Smooth muscle cell (in vitro differentiated cells): ENCODE measurements around the gene CUX1. TPM values are rescaled to one million over a fixed set of nuclear protein-coding genes. Genes with fewer than 3 reads are reported as not detected.

Source experiments
- DNase-seq: peaks from one replicate; lab custom pipeline; 2025; ENCODE audit not compliant: unreplicated experiment; lab: John Stamatoyannopoulos, UW
- H2AFZ ChIP-seq: fragments of 200-600 bp; sonication (generic); 2 replicates; pipeline ENCODE4 v1.6.0; 2016; ENCODE audit warnings: antibody characterized with exemption, low read depth, mild to moderate bottlenecking
- H3F3A ChIP-seq: fragments of 200-600 bp; sonication (generic); 2 replicates; pipeline ENCODE4 v1.6.0; 2017; ENCODE audit warnings: antibody characterized with exemption, low read depth
- H3K27ac ChIP-seq: fragments of 200-600 bp; sonication (generic); 2 replicates; pipeline ENCODE4 v1.5.1; 2016; ENCODE audit warnings: low read depth, mild to moderate bottlenecking
- H3K27me3 ChIP-seq: fragments of 200-600 bp; sonication (generic); 2 replicates; pipeline ENCODE4 v1.6.1; 2016; ENCODE audit warnings: low read depth, mild to moderate bottlenecking
- H3K36me3 ChIP-seq: fragments of 200-600 bp; sonication (generic); 2 replicates; pipeline ENCODE4 v1.5.1; 2016; ENCODE audit warnings: low read depth
- H3K4me1 ChIP-seq: fragments of 200-600 bp; sonication (generic); 2 replicates; pipeline ENCODE4 v1.5.1; 2016; ENCODE audit warnings: low read depth
- H3K4me2 ChIP-seq: fragments of 200-600 bp; sonication (generic); 2 replicates; pipeline ENCODE4 v1.6.0; 2016; ENCODE audit warnings: mild to moderate bottlenecking
- H3K4me3 ChIP-seq: fragments of 200-600 bp; sonication (generic); 2 replicates; pipeline ENCODE4 v1.5.1; 2016; ENCODE audit warnings: mild to moderate bottlenecking
- H3K79me2 ChIP-seq: fragments of 200-600 bp; sonication (generic); 2 replicates; pipeline ENCODE4 v1.6.0; 2016; ENCODE audit warnings: low read depth, mild to moderate bottlenecking
- H3K9ac ChIP-seq: fragments of 200-600 bp; sonication (generic); 2 replicates; pipeline ENCODE4 v1.6.0; 2016; ENCODE audit warnings: low read depth
- H3K9me3 ChIP-seq: fragments of 200-600 bp; sonication (generic); replicated peaks from 2 replicates; pipeline ENCODE4 v1.5.1; 2016; ENCODE audit warnings: low read depth
- H4K20me1 ChIP-seq: fragments of 200-600 bp; sonication (generic); 2 replicates; pipeline ENCODE4 v1.6.0; 2016; ENCODE audit warnings: low read depth
- WGBS: methylation state at CpG from one replicate; pipeline ENCODE4 v1.1.7; 2016; ENCODE audit warnings: low lambda C conversion rate; 5-methylcytosine and 5-hydroxymethylcytosine counted together
- polyA plus RNA-seq: library from polyadenylated mRNA; unstranded; fragments of >200 nt; fragmentation: Nextera tagmentation; extraction: Ambion mirVana; gene quantifications from 2 replicates; pipeline ENCODE4 v1.2.1, GENCODE V29; 2016
- total RNA-seq: library from RNA; depleted of rRNA; stranded (reverse); fragments of >200 nt; gene quantifications from 2 replicates; pipeline ENCODE4 v1.2.3, GENCODE V29; 2014
- TF ChIP-seq, protein P1 (sequence below): fragments of 200-600 bp; sonication (generic); IDR thresholded peaks from 2 replicates; pipeline ENCODE4 v1.5.1; 2017; ENCODE audit warnings: borderline replicate concordance, mild to moderate bottlenecking, antibody characterized with exemption; ENCODE audit not compliant: insufficient read depth, poor library complexity, severe bottlenecking

Gene CUX1
- total and polyA plus RNA-seq, 2 experiments from 2014 or later: 56.3 to 78.4 TPM

DNA sequence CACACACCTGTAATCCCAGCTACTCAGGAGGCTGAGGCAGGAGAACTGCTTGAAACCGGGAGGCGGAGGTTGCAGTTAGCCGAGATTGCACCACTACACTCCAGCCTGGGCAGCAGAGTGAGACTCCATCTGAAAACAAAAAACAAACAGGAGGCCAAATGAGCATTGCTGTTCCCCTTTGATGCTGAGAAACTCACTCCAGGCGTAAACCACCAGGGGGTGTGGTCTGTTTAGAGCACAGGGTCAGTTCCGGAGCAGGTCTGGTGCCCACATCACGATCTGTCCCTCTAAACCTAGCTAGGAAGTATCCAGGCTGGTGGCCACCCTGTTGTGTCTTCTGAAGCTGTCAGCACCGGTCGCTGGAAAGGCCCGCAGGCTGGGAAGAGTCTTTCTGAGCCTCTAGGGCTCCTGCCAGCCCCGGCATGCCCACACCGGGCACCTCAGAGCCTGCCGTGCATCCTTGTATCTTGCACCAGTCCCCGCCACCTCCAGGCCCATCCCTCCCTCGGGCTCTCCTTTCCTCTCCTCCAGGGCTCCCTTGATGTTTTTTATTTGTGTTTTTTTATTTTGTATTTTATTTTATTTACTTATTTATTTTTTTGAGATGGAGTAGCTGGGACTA lies 402.9 kb downstream of the CUX1 start:
- Histone ChIP-seq H3K9me3 (no peaks in the 10 kb centered on the region), H3K36me3 (no peaks in the 10 kb centered on the region), H3K4me3 (no peak overlapping the region), H3K27me3 (no peaks in the 10 kb centered on the region), H3K4me2 (no peak overlapping the region), H2AFZ (no peak overlapping the region), H4K20me1 (peaks cover 43% of the 10 kb centered on the region), H3K79me2 (peaks cover 12% of the 10 kb centered on the region), H3K4me1 (no peaks in the 10 kb centered on the region), H3K27ac (peak overlapping the region; percentile 77), H3K9ac (no peak overlapping the region), H3F3A (peaks cover 7% of the 10 kb centered on the region)
- 97% methylated on average over 14 of the region's 14 CpGs for WGBS
- no peak for DNase-seq
- TF ChIP-seq, protein P1, sequence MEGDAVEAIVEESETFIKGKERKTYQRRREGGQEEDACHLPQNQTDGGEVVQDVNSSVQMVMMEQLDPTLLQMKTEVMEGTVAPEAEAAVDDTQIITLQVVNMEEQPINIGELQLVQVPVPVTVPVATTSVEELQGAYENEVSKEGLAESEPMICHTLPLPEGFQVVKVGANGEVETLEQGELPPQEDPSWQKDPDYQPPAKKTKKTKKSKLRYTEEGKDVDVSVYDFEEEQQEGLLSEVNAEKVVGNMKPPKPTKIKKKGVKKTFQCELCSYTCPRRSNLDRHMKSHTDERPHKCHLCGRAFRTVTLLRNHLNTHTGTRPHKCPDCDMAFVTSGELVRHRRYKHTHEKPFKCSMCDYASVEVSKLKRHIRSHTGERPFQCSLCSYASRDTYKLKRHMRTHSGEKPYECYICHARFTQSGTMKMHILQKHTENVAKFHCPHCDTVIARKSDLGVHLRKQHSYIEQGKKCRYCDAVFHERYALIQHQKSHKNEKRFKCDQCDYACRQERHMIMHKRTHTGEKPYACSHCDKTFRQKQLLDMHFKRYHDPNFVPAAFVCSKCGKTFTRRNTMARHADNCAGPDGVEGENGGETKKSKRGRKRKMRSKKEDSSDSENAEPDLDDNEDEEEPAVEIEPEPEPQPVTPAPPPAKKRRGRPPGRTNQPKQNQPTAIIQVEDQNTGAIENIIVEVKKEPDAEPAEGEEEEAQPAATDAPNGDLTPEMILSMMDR: no peak

DNA sequence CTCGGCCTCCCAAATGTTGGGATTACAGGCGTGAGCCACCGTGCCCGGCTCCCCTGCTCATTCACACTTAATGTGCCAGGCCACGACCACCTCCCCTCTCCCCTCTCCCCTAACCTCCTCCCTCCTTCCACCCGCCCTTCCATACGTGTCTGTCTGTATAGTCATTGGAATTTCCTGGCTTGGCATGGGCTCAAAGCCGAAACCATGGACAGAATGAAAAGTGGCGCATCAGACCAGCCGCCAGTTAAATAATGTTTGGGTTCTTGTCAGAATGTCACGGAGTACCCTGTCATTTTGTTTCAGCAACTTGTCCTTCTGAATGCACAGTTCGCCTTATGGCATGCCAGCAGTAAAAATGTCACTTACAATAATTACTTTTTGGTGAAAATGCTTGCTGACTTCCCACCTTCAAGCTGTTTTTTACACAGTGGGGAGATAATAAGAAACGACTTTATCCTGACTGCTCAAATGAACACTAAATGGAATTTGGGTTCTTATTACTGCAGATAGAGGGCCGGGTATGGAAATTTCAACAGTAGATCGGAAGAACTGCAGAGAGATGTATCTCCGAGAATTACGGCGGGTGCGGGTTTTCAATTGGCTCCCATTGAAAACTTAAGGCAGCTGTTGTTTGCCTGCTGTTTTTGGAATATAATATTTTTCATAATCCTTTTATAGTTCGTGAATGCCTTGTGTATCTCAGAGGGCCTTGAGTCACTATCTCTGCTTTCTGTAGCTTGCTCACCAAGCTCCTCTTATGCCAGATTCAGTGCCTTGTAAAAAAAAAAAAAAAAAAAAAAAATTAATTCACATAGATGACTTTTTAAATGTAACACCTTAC lies 403.8 kb downstream of the CUX1 start:
- Histone ChIP-seq H3K4me1 (no peaks in the 10 kb centered on the region), H3F3A (peaks cover 7% of the 10 kb centered on the region), H3K27ac (peak overlapping the region; percentile 77), H3K9ac (no peak overlapping the region), H2AFZ (no peak overlapping the region), H3K4me3 (no peak overlapping the region), H3K36me3 (no peaks in the 10 kb centered on the region), H3K79me2 (peaks cover 12% of the 10 kb centered on the region), H3K27me3 (no peaks in the 10 kb centered on the region), H3K9me3 (no peaks in the 10 kb centered on the region), H4K20me1 (peaks cover 52% of the 10 kb centered on the region), H3K4me2 (peak overlapping the region; percentile 71)
- WGBS: 75% methylated on average over 20 of the region's 20 CpGs
- TF ChIP-seq, protein P1: no peak
- DNase-seq: no peak

DNA sequence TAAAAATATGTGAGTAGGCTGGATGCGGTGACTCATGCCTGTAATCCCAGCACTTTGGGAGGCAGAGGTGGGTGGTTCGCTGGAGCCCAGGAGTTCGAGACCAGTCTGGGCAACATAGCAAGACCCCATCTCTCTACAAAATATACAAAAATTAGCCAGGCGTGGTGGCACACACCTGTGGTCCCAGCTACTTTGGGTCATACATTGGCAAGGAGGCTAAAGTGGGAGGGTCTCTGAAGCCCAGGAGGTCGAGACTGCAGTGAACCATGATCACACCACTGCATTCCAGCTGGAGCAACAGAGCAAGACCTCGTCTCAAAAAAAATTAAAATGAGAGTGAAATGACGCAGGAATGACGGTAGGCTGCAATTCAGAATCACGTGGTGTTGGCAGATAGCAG lies 404.5 kb downstream of the CUX1 start:
- H3K4me3 ChIP-seq: no peak overlapping the region
- WGBS: 93% methylated on average over 9 of the region's 9 CpGs
- TF ChIP-seq, protein P1: no peak
- H3F3A ChIP-seq: peaks cover 7% of the 10 kb centered on the region
- H2AFZ ChIP-seq: no peak overlapping the region
- H3K9me3 ChIP-seq: no peaks in the 10 kb centered on the region
- no peak overlapping the region for H3K9ac ChIP-seq
- no peaks in the 10 kb centered on the region for H3K36me3 ChIP-seq
- H3K27me3 ChIP-seq: no peaks in the 10 kb centered on the region
- H4K20me1 ChIP-seq: peaks cover 51% of the 10 kb centered on the region
- H3K79me2 ChIP-seq: peaks cover 12% of the 10 kb centered on the region
- peak overlapping the region; percentile 12 for H3K4me2 ChIP-seq
- H3K4me1 ChIP-seq: no peaks in the 10 kb centered on the region
- DNase-seq: no peak
- peak overlapping the region; percentile 31 for H3K27ac ChIP-seq
